ENCODE results near the gene MED26.

Gene MED26

DNA sequence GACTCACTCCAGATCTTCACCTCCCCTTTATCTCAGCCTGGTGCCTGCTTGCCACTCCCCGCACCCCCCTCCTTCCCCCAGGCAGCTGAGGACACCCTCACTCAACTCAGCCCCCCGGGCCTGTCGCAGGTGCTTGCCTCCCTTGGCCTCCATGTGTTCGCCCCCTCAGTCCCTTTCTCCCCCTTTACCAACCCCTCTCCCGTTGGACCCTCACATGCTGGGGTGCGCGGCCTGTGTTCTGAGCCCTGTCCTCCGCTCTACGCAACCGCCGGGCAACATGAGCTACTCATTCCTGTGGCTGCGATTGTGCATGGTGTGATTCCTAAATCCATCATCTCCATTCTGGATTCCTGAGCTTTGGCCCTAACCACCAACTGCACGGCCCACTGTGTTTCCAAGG is 90.9 kb downstream of the MED26 start:
- no peak for DNase-seq (ENCODE audit: low read depth)

DNA sequence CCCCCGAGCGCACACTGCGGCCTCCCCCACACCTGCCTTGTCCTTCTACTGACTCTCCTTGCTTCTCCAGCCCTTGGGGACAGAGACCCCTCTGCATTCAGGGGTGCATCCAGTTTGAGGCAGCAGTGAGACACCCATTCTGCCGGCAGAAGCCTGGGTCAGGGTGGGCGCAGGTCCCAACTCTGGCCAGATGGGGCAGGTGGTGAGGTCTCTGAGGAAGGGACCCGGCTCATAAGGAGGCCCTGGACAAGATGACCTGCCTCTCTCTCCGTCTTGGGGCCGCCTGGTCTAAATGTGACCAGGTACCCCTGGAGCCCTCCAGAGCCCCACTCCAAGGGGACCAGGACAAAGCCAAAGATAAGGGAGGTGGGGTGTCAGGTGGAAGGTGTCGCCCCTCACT is 91.9 kb downstream of the MED26 start:
- DNase-seq (ENCODE audit: low read depth) = no peak

DNA sequence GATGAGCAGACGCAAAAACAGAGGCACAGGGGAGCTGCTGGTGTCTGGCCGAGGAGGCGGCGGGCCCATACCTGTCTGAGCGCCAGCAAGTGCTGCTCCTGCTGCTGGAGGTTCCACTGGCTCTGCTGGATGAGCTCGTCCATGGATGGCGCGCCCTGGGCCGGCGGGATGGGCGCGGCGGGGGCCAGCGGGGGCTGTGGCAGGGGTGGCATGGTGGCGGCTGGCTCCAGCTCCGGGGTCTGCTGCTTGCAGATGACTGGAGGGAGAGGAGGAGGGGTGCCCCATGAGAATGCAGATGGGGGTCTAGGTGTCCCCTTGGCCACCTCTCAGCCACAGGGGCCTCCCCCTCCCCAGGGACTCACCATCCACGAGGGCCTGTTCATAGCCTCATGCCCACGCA is 92.6 kb downstream of the MED26 start:
- DNase-seq (ENCODE audit: low read depth) = no peak

DNA sequence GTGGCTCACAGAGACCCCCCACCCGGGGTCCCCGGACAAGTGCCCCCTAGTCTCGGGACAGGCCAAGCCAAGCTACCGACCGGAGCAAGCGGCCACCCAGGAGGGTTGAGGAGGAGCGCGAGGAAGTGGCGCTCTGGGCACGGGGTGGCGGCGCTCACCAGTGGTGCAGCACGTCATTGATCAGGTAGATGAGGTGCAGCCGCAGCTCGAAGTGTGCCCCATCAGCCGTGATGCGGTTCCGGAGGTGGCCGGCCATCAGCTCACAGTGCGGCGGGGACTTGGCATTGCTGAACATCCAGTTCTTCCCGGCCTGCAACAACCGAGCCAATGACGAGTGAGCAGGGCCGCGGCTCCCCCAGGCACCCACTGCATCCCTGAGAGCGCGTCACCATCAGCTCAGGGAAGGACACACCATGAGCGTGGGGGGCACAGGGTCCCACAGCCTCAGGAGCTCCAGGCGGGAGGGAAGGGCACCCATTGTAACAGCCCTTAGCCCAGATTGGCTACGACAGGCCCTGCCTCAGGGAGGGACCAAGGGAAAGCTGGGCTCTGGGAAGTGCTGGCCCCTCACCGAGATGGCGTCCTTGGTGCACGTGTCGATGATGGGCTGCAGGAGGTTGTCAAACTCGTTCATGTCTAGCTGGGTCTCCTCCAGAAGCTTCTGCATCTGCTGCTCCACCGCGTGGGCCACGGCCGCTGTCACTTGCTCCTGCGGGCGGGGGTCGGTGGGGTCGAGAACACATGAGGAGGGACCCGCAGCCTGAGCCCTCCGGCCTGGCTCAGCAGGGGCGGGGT is 95.4 kb downstream of the MED26 start:
- no peak for DNase-seq (ENCODE audit: low read depth)

DNA sequence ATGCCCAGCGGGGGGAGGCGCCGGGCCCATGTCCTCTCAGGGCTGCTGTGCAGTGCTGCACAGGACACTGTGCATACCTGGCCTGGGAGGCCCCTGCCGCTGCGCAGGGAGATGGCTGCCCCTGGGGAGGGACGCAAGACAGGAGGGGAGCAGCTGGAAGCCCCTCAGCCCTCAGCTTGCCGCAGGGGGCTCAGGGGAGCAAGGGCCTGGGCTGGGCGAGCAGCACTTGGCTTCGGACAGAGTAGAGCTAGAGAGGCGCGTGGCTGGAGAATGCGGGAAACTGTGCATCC is 96.7 kb downstream of the MED26 start:
- no peak for DNase-seq (ENCODE audit: low read depth)

DNA sequence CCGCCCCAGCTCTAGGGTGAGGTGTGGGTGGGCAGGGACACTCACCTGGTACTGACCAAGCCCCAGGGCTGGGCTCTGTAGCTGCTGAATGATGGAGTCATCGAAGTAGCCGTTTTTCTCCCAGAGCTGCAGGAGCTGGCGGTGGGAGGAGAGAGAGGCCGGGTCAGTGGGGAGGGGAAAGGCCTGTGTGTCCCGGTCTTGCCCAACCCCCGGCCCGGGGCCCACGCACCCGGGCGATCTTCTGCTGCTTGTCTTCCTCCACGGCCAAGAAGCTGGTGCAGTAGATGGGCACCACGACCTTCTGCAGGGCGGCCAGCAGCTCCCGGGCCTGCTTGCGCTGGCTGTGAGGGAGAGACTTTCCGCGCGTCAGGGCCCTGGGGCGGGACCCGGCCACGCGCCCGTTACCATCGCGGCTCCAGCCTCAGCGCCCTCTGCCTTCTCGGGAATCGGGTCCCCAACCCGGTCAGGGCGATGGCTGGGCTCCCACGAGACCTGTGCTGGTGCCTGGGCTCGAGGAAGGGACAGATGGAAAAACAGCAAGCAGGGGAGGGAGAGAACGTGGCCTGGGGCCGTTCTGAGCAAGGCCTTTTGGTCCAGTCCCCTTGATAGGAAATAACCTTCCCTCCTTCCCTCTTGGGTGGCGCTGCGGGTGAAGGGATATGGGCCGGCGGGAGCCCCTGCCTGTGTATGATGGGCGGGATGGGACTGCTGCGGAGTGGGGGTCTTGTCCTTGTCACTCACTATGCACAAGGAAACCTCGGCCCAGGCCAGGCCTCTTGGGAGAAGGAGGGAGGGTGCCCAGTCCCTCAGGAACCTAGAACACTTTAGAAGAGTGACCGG is 97.2 kb downstream of the MED26 start:
- no peak for DNase-seq (ENCODE audit: low read depth)

DNA sequence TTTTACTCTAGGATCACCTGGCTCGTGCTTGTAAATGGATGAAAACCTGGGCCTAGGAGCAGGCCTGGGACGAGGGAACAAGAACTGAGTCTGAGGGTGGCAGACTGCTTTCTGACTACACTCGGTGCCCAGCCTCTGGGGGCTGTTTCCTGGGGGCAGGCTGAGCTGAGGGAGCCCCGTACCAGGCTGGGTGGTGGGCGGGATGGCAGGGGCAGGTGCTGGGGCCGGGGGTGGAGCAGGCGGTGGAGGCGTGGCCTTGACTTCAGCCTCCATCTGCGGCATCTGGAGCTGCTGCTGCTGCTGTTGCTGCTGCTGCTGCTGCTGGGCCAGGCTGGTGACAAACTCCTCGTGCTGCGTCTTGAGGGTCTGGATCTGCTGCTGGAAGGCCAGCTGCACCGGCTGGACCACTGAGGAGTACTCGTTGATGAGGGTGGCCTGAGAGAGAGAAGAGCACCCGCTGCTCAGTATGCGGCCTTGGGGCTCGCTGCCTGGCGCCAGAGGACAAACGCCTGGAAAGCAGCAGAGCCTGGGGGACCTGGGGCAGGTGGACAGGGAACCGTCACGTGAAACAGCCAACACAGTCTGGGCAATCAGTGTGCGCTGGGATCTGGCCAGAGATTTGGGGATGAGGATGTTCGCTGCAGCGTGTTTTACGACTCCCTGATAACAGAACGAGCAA is 98.4 kb downstream of the MED26 start:
- DNase-seq (ENCODE audit: low read depth) = no peak

DNA sequence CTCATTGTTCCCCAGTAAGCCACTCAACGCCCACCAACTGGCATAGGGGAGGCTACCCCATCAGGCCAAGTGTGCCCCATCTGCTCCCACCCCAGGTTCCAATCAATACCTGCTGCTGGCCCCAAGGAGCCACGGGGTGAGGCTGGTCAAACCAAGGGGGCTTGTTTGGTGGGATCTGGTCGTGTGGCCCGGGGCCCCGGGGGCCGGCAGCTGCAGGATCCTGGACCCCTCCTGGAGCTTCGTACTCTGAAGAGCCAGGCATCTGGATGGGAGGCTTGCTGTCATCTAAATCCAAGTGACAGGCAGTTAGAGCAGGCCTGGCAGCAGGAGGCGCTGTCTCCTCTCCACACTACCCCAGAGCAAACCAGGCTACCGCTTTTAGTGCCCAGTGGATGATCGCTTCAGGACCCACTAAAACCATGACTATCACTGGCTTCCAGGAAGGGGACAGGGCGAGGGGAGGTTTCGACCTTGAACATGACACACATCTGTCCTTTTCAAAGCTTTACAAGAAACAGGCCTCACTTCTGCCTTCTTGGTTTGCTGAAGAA is 100.0 kb downstream of the MED26 start:
- no peak for DNase-seq (ENCODE audit: low read depth)

DNA sequence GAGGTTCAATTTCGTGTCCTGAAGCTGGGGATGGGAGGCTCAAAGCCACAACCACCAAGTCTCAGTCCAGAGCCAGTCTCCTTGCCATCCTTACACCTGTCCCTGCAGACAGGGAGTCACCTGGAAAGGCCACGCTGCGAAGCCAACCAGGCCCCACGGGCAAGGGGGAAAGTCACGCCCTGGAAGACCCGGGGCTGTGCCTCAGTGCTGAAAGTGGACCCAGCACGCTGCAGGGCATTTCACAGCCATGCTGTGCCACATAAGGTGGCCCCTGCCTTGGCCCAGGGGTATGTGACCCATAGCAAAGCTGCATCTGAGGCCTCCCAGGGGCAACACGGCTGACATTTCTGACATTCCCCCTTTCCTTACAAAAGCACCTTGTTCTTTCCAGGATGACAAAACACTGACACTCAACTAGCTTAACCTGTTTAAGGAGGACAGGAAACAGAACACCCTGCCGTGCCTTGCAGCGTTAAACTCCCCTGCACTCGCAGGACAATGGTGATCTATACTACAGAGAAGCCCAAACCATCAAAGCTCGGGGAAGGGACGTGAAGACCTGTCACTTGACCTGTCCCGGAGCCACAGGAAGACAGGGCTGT is 100.6 kb downstream of the MED26 start:
- no peak for DNase-seq (ENCODE audit: low read depth)

DNA sequence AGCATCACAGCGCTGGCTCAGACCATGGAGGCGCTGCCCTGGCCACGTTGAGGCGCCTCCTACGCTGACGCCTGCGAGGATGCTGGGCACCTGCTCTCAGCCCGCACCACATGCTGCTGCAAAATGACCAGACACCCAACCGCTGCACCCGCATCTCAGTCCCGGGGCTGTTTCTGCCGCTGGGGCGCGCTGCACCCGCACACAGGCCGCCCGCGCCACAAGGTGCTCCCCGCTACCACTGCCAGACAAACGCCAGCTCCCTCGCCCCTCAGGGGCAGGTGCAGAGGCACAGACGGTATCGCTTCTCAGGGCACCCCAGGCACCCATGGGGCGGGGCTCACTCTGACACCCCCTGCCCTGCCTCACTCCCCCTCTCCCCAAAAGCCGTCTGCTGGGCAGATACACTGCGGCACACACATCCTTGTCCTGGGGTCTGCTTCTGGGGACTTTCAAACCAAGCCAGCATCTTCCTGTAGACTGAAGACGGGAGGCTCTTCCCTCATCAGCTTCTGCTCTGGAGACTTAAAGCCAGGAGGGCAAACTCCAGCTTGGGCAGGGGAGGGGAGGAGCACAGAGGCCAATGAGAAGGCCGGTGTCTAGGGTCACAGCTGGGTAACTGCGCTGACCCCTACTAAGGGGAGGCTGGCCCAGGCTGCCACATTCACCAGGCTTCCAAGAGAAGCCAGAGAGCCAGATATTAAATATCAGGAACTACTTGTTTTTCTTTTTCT is 102.1 kb downstream of the MED26 start:
- DNase-seq (ENCODE audit: low read depth) = no peak

DNA sequence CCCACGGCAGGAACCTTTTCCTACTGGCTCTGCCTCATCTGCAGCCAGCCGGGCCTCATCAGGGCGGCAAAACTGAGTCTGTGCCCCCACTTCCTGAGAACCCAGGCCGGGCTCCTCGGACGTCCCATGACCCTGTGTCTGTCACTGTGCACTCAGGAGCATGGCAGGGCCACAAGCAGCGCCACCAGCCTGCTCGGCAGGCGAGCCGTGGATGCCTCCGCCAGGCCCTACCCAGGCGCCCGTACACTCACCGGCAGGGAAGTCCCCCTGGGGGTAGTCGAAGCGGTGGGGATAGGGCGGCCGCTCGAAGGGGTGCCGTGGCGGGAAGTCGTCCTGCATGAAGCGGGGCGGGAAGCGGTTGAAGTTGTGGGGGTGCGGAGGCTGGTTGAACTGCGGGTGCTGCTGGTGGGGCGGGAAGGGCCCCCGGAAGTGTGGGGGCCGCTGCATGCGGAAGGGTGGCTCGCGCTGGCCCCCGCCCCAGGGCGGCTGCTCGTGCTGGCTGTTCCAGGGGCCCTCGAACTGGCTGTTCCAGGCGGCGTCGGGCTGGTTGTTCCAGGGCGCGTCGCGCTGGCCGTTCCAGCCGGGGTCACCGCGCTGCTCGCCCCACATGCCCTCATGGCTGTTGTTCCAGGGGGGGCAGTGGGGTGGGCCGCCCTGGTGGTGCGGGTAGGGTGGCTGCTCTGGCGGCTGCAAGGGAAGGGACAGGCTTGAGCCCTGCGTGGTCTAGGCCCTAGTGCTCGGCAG is 102.8 kb downstream of the MED26 start:
- no peak for DNase-seq (ENCODE audit: low read depth)
